Measurements from ENCODE around the gene MACF1.
A peak's percentile ranks its signal among the peaks of the same experiment; 100 is the strongest.
"Not testable (repeated sequence)": the region's sequence is repeated elsewhere in the genome, so short reads cannot be mapped to it uniquely, and the experiment has no call there.

The MACF1 gene

GRCh38 chr1:39478126-39478915 lies 273.8 kb downstream of the MACF1 start:
- DNase-seq = no peak

- peak; percentile 26 for DNase-seq
Observed at GRCh38 chr1:39481289-39481688, 276.8 kb downstream of the MACF1 start.

DNA sequence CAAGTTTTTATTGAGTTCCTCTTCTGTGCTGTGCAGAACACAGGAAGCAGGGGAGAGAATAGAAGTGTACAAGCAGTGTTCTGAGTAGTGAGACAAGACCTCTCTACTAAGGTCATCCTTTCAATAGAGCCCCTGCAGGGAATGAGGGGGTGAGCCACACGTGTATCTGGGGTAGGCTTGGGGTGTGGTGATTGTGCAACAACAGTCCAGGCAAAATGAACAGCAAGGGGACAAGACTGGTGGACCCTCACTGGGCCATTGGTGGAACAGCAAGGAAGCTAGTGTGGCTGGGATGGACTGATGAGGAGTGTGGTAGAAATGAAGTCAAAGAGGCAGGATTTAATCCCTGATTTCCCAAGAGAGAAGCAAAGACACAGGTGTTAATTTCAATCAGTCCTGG lies 278.8 kb downstream of the MACF1 start:
- DNase-seq = no peak

- no peak for DNase-seq
Observed at GRCh38 chr1:39484564-39484963, 280.1 kb downstream of the MACF1 start.

- no peak for DNase-seq
Observed at GRCh38 chr1:39485046-39485803, 280.7 kb downstream of the MACF1 start.

GRCh38 chr1:39488012-39488545 lies 283.6 kb downstream of the MACF1 start:
- DNase-seq = no peak

GRCh38 chr1:39488793-39489566 lies 284.5 kb downstream of the MACF1 start:
- DNase-seq = no peak

DNA sequence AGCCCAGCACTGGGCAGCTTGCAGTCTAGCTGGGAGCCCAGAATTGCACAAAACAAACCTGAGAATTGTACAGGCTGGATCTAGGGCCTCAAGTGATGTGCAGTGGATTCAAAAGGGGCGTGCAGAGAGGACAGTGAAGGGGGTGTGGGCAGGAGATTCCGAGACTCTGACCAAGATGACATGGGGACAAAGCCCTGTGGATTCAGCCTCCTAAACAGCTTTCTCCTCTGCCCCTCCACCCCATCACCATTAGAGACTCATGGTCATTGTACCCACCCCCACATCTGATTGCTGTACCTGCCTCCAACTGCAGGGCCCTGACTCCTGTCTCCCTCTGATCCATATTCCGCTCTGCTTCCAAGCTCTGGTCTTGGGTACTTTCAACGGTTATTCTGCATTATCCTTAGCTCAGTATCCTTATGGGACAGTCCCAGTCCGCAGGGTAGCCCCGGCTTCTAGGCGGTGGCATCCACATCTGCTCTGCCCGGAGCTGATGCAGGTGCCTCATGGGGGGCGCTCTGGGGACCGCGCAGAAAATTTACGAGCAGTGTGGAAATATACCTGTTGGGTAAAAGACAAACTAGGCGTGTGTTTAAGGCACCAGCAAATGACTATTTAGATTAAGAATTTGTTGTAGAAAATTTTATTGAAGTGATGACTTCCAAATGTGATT lies 285.2 kb downstream of the MACF1 start:
- no peak for DNase-seq

- peak; percentile 27 for DNase-seq
Observed at GRCh38 chr1:39490596-39491145, 286.2 kb downstream of the MACF1 start.

DNA sequence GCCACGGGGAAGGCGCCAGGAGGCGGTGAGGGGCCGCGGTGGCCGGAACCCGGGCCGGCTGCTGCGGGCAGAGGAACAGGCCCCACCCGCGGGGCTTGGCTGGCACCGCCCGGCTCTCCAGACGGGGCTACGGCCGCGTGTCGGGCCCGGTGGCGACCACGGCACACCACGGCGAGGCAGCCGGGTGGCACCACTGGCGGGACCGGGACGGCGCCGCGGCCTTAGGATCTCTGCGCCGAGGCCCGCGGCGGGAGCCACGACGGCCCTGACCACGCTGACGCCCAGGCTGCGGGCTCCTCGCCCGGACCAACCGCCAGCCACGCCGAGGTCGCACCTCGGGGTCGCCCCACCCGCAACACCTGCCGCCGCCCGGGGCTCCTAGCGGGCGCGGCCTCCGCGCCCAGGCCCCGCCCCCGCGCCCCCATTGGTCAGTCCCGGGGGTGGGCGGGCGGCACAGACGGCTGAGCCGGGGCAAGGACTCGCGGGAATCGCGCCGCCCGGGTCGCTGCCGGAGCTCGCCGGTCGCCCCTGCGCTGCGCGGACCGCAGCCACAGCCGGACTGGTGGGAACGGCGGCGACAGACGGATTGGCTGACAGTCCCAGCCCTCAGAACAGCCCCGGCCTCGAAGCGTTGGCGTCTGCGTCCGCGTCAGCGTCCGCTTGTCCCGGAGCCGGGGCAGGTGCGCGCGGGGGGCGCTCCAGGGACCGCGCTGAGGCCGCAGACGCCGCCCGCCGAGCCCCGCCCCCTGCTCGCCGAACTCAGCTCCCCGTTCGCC lies 286.8 kb downstream of the MACF1 start, which contains the start of gene BMP8A:
Gene BMP8A (plus strand): TSS at position 491 of the 776 bp plus-strand sequence. CDS start 356 bp downstream, outside the sequence.
- DNase-seq = peak; percentile 76

GRCh38 chr1:39492118-39493042 lies 287.9 kb downstream of the MACF1 start:
- not testable (repeated sequence) for DNase-seq

GRCh38 chr1:39493043-39493810 lies 288.7 kb downstream of the MACF1 start:
- not testable (repeated sequence) for DNase-seq

- no peak for DNase-seq
Observed at GRCh38 chr1:39494671-39495410, 290.3 kb downstream of the MACF1 start.

- not testable (repeated sequence) for DNase-seq
Observed at GRCh38 chr1:39496520-39496919, 292.0 kb downstream of the MACF1 start.

DNA sequence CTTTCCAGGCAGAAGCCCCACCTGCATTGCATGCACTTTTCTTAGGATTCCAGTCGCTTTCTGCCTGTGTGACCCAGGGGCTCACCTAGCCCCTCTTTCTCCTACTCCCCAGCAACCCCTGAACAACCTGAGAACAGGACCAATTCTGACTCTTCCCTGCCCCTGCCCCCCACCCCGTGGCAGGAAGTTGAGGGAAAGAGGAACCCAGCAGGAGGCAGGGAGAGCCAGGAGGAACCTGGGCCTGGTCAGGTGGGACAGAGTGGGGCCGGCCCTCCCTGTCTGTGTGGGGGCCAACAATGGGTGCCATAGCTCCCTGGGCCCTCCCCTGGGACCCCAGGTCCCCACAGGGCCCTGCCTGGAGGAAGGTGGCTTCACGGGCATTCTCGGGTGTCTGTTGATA lies 293.1 kb downstream of the MACF1 start:
- DNase-seq = no peak

DNA sequence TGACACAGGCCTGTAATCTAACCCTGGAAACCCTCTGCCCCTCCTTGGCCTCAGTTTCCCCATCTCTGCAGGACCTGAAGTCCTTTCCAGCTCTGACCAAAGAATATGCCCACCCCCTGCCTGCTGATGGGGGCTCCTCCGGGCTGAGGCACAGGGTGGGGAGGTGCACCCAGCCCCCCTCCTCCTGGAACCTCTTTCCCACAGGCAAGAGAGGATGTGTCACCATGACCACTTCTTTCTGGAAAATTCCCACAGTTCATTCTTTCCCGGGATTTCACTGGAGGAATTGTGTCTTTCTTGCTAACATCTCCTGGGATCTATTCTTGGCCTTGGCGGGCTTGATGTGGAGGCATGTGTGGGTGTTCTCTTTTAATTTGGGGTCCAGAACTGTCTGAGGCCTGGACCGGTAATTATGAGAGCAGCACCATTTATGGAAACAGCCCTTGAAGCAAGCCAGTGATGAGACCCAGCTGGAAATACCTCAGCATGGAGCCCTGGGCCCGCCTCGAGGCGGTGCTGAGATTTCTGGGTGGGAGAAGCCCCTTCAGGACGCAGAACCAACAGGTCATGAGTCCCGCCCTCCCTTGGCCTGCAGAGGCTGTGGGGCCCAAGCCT lies 293.7 kb downstream of the MACF1 start:
- not testable (repeated sequence) for DNase-seq

DNA sequence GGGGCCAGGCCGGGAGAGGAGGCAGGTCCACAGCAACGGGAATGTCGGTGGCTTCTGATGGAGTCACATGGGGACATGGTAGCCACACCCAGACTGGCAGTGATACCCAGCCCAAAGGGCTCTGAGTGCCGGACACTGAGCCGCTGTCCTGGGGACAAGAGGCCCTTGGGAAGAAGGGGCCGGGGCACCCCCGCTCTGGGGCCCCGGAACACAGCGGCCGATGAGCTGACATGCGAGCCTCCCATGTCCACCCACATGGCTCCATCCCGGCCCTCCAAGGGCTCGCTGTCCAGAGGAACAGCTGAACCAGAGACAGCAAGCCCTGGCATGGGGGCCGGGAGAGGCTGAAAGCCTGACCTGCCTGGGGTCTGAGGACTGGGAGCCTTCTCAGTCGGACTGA lies 294.3 kb downstream of the MACF1 start:
- not testable (repeated sequence) for DNase-seq

DNA sequence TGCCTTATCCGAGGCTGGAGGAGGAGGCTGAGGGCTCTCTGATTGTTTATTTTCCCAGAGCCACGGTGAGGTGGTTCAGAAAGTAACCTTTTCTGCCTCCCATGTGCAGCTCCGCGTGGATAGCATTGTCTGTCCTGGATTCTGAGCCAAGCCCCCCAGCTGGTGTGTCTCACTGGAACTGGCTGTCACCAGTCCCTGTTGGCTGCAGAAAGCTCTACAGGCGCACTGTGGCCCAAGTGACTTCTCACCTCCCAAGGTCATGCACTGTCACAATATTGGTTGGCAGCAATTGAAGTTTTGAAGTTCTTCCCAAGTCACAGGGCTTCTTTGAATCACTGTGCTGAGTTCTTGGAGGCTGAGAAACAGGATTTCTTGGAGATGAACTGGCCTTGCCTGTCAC lies 295.2 kb downstream of the MACF1 start:
- no peak for DNase-seq
